Esophagus muscularis mucosa (tissue), 4 donors: Measurements from ENCODE around the gene CACNA1E.

Experiments used
- EP300 ChIP-seq: sonication (generic); formaldehyde crosslinking; IDR thresholded peaks from one replicate; pipeline ENCODE4 v1.6.1; 2017; ENCODE audit warnings: antibody characterized with exemption
- POLR2AphosphoS5 ChIP-seq, 2 donors: sonication (generic); formaldehyde crosslinking; IDR thresholded peaks; one replicate each; pipeline ENCODE4 v1.6.1; 2017; ENCODE audit warnings: antibody characterized with exemption in 2 of 2
- TF ChIP-seq, protein P1 (sequence below), 3 experiments: fragments of 200-600 bp in 2 of 3; fragments of 450-650 bp in 1 of 3; sonication (generic) in 2 of 3; IDR thresholded peaks; one replicate each; pipeline ENCODE4 v1.5.1; 2017 to 2019; ENCODE audit warnings: antibody characterized with exemption in 3 of 3, mild to moderate bottlenecking in 2 of 3, moderate library complexity in 1 of 3

DNA sequence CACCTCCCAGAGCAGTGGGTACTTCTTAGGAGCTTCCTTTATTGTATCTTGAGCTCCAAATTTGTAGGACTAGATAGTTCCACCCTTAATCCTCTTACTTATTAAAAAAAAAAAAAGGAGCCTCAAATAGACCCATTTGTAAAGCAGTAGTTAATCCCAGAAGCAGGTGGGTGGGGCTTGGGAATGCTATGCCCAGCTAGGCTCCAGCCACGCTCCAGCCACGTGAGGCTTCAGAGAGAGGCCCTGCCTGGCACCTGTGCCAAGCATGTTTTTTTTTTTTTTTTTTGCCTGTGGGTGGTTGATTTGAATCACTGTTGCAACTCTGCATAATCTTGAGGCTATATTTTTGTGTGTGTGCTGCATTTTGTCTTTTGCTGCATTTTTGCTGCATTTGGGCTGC is 7.0 kb downstream of the CACNA1E start:
- no peak for TF ChIP-seq POLR2AphosphoS5 (IDR thresholded peaks at IDR 0.05)
- TF ChIP-seq, protein P1, sequence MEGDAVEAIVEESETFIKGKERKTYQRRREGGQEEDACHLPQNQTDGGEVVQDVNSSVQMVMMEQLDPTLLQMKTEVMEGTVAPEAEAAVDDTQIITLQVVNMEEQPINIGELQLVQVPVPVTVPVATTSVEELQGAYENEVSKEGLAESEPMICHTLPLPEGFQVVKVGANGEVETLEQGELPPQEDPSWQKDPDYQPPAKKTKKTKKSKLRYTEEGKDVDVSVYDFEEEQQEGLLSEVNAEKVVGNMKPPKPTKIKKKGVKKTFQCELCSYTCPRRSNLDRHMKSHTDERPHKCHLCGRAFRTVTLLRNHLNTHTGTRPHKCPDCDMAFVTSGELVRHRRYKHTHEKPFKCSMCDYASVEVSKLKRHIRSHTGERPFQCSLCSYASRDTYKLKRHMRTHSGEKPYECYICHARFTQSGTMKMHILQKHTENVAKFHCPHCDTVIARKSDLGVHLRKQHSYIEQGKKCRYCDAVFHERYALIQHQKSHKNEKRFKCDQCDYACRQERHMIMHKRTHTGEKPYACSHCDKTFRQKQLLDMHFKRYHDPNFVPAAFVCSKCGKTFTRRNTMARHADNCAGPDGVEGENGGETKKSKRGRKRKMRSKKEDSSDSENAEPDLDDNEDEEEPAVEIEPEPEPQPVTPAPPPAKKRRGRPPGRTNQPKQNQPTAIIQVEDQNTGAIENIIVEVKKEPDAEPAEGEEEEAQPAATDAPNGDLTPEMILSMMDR (IDR thresholded peaks at IDR 0.05): no peak
- TF ChIP-seq EP300: no peak
